ENCODE measurements around the gene HIPK3. TPM values are rescaled to one million over a fixed set of nuclear protein-coding genes. Genes with fewer than 3 reads are reported as not detected.
"Not testable (repeated sequence)": the region's sequence is repeated elsewhere in the genome, so short reads cannot be mapped to it uniquely, and the experiment has no call there.

HIPK3 gene
- total RNA-seq, 1 experiment from 2014 or later: 58.6 TPM

DNA sequence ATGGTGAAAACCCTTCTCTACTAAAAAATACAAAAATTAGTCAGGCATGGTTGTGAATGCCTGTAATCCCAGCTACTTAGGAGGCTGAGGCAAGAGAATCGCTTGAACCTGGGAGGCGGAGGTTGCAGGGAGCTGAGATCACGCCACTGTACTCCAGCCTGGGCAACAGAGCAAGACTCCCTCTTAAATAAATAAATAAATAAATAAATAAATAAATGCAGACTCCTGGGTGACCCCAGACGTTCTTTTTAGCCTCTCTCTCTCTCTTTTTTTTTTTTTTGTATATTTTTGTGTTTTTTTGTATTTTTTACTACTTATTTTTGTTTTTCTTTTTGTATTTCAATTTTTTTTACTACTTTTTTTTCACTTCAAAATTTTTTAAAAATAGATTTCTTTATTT, 111.3 kb downstream of the HIPK3 start:
- not testable (repeated sequence) for H3K9me3 ChIP-seq (replicated peaks); DNase-seq (ENCODE audit: low read depth in 1 of 2, low spot score in 2 of 2); H3K4me3 ChIP-seq; H3K27ac ChIP-seq; H3K27me3 ChIP-seq (replicated peaks); H3K36me3 ChIP-seq
- peaks cover 20% of the 10 kb centered on the region for H3K4me1 ChIP-seq (replicated peaks)

DNA sequence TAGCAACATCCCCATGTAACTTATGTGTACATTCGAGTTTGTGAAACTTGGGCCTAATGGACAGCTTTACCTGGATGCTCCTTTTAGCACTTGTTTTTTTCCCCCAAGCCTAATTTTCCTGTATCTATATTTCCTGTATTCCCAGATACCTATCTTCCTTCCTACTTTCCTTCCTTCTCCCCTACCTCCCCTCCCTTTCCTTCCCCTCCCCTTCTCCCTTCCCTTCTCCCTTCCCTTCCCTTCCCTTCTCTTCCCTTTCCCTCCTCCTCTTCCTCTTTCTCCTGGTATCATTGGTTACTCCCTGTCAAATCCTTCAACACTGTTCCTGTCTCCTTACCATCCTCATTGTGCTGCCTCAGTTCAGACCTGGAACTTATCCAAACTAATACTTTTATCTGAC, 111.8 kb downstream of the HIPK3 start:
- Histone ChIP-seq H3K9me3 (replicated peaks) (no peaks in the 10 kb centered on the region), H3K4me1 (replicated peaks) (peaks cover 20% of the 10 kb centered on the region), H3K27ac (no peak overlapping the region), H3K4me3 (no peak overlapping the region), H3K27me3 (replicated peaks) (0 out of 2 replicates have a peak, but pooled peaks cover 3% of the 10 kb centered on the region), H3K36me3 (no peaks in the 10 kb centered on the region)
- no peak for DNase-seq (ENCODE audit: low read depth in 1 of 2, low spot score in 2 of 2)

DNA sequence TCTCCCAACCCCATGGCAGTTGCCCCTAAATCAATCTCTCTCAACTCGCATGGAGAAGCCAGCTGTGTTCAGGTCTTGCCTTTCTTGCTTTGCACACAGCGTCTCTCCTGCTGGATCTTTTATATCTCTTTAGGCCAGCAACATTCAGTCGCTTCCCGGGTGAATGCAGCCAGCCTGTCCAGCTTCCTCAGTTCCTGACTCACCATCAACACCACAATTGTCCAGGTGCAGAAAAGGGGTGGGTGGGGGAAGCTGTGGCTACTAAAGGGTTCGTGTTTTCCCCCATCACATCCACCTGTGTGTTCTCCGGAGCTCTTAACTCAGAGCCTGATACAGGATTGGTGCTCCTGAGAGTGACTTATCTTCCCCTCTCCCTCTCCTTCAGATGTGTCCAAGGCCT, 116.5 kb downstream of the HIPK3 start:
- no peak overlapping the region for H3K4me3 ChIP-seq
- H3K4me1 ChIP-seq (replicated peaks): peaks cover 33% of the 10 kb centered on the region
- peaks cover 27% of the 10 kb centered on the region for H3K27me3 ChIP-seq (replicated peaks)
- no peak for DNase-seq (ENCODE audit: low read depth in 1 of 2, low spot score in 2 of 2)
- no peak overlapping the region for H3K27ac ChIP-seq
- H3K36me3 ChIP-seq: no peaks in the 10 kb centered on the region
- H3K9me3 ChIP-seq (replicated peaks): no peaks in the 10 kb centered on the region

DNA sequence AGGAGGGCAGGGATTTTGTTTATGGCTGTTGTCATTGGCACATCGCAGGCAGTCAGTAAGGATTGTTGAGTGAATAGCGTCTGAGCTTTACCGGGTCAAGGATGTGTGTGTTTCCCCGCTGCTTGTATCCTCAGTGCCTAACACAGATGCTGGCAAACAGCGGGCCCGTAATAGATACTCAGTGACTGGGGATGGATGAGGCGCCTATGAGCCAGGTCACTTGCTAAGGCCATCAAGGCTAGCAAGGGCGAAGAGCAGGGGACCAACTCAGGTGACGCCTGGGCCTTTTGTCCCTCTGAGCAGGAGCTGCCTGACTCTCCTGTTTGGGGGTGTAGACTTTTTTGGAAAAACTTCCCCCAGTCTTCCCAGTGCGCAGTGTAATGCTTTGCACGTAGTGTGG, 118.1 kb downstream of the HIPK3 start:
- DNase-seq (ENCODE audit: low read depth in 1 of 2, low spot score in 2 of 2): no peak
- Histone ChIP-seq H3K27ac (no peak overlapping the region), H3K4me3 (no peak overlapping the region), H3K4me1 (replicated peaks) (peaks cover 33% of the 10 kb centered on the region), H3K27me3 (replicated peaks) (peaks cover 37% of the 10 kb centered on the region), H3K9me3 (replicated peaks) (no peaks in the 10 kb centered on the region), H3K36me3 (no peaks in the 10 kb centered on the region)

DNA sequence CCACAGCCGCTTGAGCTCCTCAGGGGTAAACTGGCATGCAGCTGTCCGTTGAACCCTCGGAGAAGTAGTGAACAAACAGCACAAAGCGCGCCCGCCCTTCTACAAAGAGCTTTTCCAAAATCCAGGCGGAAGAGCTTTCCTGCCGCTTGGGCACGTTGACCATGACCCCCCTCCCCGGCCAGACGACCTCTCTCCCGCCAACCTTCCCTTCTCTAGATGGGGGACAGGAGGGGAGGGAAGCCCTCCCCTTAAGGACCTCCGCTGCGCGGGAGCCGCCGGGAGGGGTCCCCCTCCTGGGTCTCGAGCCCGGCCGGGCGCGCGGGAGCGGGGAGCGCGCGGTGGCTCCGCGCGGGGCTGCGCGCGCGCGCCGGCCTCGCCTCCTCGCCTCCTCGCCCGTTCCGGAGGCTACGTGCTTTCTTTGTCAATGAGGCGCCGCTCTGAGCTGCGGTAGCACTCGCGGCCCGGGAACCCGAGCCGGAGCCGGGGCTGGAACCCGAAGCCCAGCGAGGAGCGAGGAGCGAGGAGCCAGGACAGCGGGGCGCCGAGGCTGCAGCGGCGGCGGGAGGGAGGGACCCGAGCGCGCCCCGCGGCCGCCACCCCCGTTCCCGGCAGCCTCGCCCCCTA, 118.6 kb downstream of the HIPK3 start, which contains the start of gene KIAA1549L:
KIAA1549L (plus strand) TSS at position 421 of the 624 bp plus-strand sequence.
- no peak for DNase-seq (ENCODE audit: low read depth in 1 of 2, low spot score in 2 of 2)
- no peaks in the 10 kb centered on the region for H3K9me3 ChIP-seq (replicated peaks)
- H3K36me3 ChIP-seq: no peaks in the 10 kb centered on the region
- peaks cover 33% of the 10 kb centered on the region for H3K4me1 ChIP-seq (replicated peaks)
- H3K4me3 ChIP-seq: peak within 1 kb of the TSS; percentile 44
- no peak within 1 kb of the TSS for H3K27ac ChIP-seq
- peaks cover 43% of the 10 kb centered on the region for H3K27me3 ChIP-seq (replicated peaks)

DNA sequence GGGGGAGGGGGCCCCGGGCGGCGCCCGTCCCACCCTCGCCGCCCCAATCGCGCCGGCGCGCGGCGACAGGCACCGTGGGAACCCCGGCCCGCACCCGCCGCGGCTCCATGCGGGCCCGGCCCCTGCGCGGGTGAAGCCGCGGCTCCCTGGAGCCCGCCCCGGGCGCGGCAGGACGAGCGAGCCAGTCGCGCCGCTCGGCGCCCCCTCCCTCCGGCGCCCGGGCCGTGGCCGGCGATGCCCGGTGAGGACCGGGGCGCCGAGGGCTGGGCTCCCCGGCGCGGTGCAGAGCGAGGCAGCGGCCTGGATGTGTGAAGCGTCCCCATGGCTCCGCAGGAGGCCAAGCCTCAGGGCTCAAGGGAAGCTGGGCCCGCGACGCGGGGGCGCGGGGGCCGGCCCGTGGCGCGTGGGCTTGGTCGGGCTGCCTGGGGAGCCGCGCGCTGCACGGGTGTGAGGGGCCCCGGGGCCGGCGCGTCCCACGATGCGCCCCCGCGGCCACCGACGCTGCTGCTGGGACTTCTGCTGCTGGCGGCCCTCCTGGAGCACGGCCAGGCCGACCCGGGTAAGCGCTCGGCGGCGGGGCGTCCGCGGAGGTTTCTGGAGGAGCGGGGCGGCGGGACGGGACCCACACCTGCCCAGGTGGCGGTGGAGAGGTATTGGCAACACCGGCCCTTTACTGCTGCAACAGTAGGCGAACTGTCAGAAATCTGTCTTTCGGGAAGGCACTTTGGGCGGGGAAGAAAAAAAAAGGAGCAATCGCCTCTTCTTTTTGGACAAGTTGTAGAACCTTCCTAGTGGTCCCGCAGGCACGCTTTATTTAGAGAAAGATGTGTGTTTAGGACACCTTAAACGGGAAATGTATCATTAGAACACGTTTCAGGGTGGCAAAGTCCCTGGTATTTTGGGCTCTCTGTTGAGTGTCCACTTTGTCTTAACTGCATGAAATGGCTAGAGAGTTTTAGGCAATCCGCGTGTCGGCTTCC, 119.4 kb downstream of the HIPK3 start:
- no peaks in the 10 kb centered on the region for H3K9me3 ChIP-seq (replicated peaks)
- DNase-seq (ENCODE audit: low read depth in 1 of 2, low spot score in 2 of 2): no peak
- H3K4me3 ChIP-seq: peak overlapping the region; percentile 44
- no peaks in the 10 kb centered on the region for H3K36me3 ChIP-seq
- peaks cover 26% of the 10 kb centered on the region for H3K4me1 ChIP-seq (replicated peaks)
- H3K27me3 ChIP-seq (replicated peaks): peaks cover 51% of the 10 kb centered on the region
- no peak overlapping the region for H3K27ac ChIP-seq

DNA sequence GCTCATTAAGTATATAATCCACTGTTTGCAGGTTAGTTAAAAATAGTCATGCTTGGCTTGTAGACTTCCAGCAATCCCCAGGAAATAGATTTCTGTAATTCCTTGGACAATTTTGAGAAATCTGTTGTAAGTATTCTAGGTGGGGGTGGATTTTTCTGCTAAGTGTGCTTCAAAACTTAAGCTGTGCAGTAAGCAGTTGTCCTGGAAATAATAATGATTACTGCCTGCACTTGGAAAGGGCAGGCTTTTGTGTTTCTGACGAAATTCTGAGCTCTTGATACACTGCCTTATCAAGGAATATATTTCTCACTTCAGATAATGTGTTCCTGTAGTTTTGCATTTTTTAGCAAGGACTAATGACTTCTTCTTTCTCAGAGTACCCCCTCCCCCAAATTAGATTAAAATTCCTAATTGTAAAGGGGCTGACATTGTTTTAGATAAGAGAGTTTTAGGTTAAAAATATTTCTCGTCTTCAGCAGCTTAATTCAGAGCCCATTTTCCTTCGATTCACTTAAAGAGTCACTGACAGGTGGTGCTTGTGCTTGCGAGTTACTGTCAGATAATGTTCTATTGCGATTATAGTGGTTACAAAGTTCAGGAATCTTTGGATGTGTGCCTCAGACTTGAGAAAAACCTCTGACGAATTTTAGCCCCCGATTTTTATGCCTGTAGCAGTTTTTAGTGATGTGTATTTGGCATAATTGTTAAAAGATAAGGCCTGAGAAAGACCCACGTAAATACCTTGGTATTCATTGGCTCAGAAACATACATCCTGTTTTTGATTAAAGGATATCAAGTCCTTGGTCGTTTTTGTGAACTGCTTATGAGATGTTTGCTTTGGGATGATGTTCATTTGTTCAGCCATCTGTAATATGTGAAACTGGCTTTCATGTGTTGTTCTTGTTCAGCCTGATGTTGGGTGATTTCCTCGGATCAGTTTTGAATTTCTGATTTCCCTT, 120.5 kb downstream of the HIPK3 start:
- DNase-seq (ENCODE audit: low read depth in 1 of 2, low spot score in 2 of 2): no peak
- no peak overlapping the region for H3K27ac ChIP-seq

DNA sequence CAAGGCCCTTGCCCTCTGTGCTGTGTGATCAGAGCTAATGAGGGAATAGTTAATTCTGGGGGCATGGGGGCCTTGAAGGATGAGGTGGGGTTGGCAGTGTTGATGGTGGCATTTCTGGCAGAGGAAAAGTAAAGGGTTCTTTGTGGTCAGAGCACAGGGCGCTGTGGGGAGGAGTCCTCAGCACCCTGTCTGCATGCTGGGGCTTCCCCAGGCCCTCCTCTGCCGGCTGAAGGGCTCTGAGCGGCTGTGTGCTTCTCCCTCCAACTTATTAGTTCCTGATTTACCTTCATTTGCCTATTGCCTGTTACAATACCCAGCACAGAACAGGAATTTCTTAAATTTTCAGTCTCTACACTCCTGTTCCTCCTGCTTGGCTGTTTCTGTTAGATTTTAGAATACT, 122.8 kb downstream of the HIPK3 start:
- no peak overlapping the region for H3K4me3 ChIP-seq
- DNase-seq (ENCODE audit: low read depth in 1 of 2, low spot score in 2 of 2): no peak
- no peaks in the 10 kb centered on the region for H3K36me3 ChIP-seq
- H3K9me3 ChIP-seq (replicated peaks): no peaks in the 10 kb centered on the region
- no peak overlapping the region for H3K27ac ChIP-seq
- H3K27me3 ChIP-seq (replicated peaks): peaks cover 55% of the 10 kb centered on the region
- H3K4me1 ChIP-seq (replicated peaks): peaks cover 13% of the 10 kb centered on the region

More for the DNA sequence above, 120.5 kb downstream of the HIPK3 start:
- no peak overlapping the region for H3K4me3 ChIP-seq
- peaks cover 15% of the 10 kb centered on the region for H3K4me1 ChIP-seq (replicated peaks)
- no peaks in the 10 kb centered on the region for H3K9me3 ChIP-seq (replicated peaks)
- H3K27me3 ChIP-seq (replicated peaks): peaks cover 55% of the 10 kb centered on the region
- H3K36me3 ChIP-seq: no peaks in the 10 kb centered on the region

DNA sequence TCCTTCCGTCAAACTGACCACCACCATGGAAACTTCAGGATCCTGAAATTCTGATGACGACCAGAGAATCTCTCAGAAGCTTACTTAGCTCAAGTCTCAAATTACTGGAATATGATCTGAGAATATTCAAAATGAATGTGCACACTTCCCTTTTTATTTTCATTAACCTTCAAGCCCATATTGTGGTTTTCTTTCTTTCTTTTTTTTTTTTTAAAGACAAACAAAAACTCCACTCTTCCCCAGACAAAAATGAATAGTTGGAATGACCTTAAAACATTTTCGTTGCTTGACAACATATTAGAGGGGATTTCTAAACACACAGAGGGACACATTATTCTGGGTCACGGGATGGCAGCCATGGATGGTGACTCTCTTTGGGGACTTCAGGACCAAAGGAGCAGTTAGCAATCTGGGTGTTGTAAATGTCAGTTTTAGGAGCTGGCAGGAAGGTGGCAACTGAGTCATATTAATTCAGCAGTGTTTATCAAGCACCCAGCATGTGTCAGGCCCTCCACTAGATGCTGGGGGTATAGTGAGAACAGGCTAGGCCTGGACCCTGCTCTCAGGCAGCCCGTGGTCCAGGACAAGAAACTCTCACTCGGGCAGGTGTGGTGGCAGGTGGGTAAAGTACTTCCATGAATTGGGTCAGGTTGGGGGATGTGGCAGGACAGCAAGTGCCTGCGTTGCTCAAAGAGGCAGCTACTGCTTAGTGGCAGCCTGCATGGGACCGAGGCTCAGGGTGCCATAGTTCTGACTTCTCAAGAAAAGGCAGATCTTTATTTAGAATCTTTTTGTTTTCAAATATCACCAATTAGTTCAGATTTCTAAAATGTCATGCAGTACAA, 126.1 kb downstream of the HIPK3 start:
- Histone ChIP-seq H3K4me1 (replicated peaks) (no peaks in the 10 kb centered on the region), H3K9me3 (replicated peaks) (peaks cover 9% of the 10 kb centered on the region; the same call in 1 of the 2 replicates), H3K4me3 (no peak overlapping the region), H3K27ac (no peak overlapping the region), H3K27me3 (replicated peaks) (peaks cover 31% of the 10 kb centered on the region), H3K36me3 (no peaks in the 10 kb centered on the region)
- no peak for DNase-seq (ENCODE audit: low read depth in 1 of 2, low spot score in 2 of 2)

DNA sequence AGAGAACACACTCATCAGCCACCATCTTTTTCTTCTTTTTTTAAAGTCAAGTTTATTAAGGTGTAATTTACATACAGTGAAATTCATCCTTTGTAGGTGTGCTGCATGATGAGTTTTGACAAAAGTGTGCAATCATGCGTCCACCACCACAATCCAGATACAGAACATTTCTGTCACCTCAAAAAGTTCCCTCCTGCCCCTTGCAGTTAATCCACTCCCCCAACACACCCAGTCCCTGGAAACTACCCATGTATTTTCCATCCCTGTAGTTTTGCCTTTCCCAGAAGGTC, 126.7 kb downstream of the HIPK3 start:
- Histone ChIP-seq H3K27ac (no peak overlapping the region), H3K9me3 (replicated peaks) (peaks cover 9% of the 10 kb centered on the region; the same call in 1 of the 2 replicates), H3K4me3 (no peak overlapping the region), H3K36me3 (no peaks in the 10 kb centered on the region), H3K4me1 (replicated peaks) (no peaks in the 10 kb centered on the region), H3K27me3 (replicated peaks) (peaks cover 26% of the 10 kb centered on the region)
- DNase-seq (ENCODE audit: low read depth in 1 of 2, low spot score in 2 of 2): no peak

DNA sequence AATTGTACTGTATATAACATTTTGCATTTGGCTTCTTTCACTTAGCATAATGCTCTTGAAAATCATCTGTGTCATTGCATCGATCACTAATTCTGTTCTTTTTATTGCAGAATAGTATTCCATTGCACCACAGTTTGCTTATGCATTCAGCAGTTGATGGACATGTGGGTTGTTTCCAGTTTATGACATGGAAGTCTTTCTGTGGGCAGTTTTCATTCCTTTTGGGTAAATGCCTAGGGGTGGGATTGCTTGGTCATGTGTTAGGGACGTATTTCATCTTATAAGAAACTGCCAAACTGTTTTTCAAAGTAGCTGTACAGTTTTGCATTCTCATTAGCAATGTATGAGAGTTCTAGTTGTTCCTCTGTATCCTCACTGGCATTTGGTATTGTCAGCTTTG, 127.0 kb downstream of the HIPK3 start:
- Histone ChIP-seq H3K36me3 (no peaks in the 10 kb centered on the region), H3K4me1 (replicated peaks) (no peaks in the 10 kb centered on the region), H3K27me3 (replicated peaks) (peaks cover 23% of the 10 kb centered on the region), H3K4me3 (no peak overlapping the region), H3K27ac (no peak overlapping the region), H3K9me3 (replicated peaks) (peaks cover 9% of the 10 kb centered on the region; the same call in 1 of the 2 replicates)
- no peak for DNase-seq (ENCODE audit: low read depth in 1 of 2, low spot score in 2 of 2)

DNA sequence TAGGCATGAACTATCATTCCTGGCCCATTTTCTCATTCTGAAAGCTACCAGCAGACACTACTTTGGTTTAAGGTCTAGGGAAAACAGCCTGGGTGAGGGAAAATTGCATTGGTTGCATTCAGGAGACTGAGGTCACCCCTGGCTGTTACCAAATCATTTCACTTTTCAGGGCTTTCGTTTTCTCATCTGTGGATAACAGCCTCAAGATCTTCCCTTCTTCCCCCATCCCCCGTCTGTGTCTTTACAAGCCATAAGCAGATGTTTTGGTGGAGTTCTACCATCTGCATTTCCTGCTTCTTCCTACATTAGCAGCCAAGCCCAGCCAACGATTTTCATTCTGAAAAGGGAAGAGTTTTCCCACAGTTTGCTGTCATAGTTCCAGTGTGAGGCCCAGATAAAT, 130.4 kb downstream of the HIPK3 start:
- DNase-seq (ENCODE audit: low read depth in 1 of 2, low spot score in 2 of 2): no peak
- Histone ChIP-seq H3K36me3 (no peaks in the 10 kb centered on the region), H3K4me3 (no peak overlapping the region), H3K4me1 (replicated peaks) (no peaks in the 10 kb centered on the region), H3K27me3 (replicated peaks) (0 out of 2 replicates have a peak, but pooled peaks cover 6% of the 10 kb centered on the region), H3K27ac (no peak overlapping the region), H3K9me3 (replicated peaks) (peaks cover 9% of the 10 kb centered on the region; the same call in 1 of the 2 replicates)

DNA sequence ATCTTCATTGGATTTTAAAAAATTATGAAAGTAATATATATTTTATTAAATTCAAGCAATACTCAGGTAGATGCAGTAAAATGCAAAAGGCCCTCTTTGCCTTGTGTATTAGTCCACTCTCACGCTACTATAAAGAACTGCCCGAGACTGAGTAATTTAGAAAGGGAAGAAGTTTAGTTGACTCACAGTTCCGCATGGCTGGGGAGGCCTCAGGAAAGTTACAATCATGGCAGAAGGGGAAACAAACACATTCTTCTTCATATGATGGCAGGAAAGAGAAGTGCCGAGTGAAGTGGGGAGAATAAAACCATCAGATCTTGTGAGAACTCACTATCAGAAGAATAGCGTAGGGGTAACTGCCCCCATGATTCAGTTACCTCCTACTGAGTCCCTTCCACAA, 130.8 kb downstream of the HIPK3 start:
- Histone ChIP-seq H3K9me3 (replicated peaks) (peaks cover 9% of the 10 kb centered on the region; the same call in 1 of the 2 replicates), H3K36me3 (no peaks in the 10 kb centered on the region), H3K4me3 (no peak overlapping the region), H3K4me1 (replicated peaks) (no peaks in the 10 kb centered on the region), H3K27ac (no peak overlapping the region), H3K27me3 (replicated peaks) (0 out of 2 replicates have a peak, but pooled peaks cover 6% of the 10 kb centered on the region)
- DNase-seq (ENCODE audit: low read depth in 1 of 2, low spot score in 2 of 2): no peak
